ENCODE data around the gene TMTC2. TPM values are rescaled to one million over a fixed set of nuclear protein-coding genes. Genes with fewer than 3 reads are reported as not detected.

Gene TMTC2
- total and polyA plus RNA-seq, 10 of the 15 experiments (the other 5 are each of a cell fraction or from before 2014, with no cell fraction given): 0.14 to 9.7 (median 1.2) TPM

- in situ Hi-C loops (cut with MboI): no loop called here
- TF ChIP-seq, protein P1, sequence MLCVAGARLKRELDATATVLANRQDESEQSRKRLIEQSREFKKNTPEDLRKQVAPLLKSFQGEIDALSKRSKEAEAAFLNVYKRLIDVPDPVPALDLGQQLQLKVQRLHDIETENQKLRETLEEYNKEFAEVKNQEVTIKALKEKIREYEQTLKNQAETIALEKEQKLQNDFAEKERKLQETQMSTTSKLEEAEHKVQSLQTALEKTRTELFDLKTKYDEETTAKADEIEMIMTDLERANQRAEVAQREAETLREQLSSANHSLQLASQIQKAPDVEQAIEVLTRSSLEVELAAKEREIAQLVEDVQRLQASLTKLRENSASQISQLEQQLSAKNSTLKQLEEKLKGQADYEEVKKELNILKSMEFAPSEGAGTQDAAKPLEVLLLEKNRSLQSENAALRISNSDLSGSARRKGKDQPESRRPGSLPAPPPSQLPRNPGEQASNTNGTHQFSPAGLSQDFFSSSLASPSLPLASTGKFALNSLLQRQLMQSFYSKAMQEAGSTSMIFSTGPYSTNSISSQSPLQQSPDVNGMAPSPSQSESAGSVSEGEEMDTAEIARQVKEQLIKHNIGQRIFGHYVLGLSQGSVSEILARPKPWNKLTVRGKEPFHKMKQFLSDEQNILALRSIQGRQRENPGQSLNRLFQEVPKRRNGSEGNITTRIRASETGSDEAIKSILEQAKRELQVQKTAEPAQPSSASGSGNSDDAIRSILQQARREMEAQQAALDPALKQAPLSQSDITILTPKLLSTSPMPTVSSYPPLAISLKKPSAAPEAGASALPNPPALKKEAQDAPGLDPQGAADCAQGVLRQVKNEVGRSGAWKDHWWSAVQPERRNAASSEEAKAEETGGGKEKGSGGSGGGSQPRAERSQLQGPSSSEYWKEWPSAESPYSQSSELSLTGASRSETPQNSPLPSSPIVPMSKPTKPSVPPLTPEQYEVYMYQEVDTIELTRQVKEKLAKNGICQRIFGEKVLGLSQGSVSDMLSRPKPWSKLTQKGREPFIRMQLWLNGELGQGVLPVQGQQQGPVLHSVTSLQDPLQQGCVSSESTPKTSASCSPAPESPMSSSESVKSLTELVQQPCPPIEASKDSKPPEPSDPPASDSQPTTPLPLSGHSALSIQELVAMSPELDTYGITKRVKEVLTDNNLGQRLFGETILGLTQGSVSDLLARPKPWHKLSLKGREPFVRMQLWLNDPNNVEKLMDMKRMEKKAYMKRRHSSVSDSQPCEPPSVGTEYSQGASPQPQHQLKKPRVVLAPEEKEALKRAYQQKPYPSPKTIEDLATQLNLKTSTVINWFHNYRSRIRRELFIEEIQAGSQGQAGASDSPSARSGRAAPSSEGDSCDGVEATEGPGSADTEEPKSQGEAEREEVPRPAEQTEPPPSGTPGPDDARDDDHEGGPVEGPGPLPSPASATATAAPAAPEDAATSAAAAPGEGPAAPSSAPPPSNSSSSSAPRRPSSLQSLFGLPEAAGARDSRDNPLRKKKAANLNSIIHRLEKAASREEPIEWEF (IDR thresholded peaks at IDR 0.05; ENCODE audit: insufficient replicate concordance, low read depth, low read length): no peak
- TF ChIP-seq NFYA (IDR thresholded peaks at IDR 0.05; ENCODE audit: borderline replicate concordance, low read depth, low read length) (no peak), EZH2 (IDR thresholded peaks at IDR 0.05; ENCODE audit: borderline replicate concordance, control insufficient read depth, low read depth, low read length) (no peak), CHD1 (IDR thresholded peaks at IDR 0.05; ENCODE audit: low read depth, low read length) (no peak), POLR2AphosphoS2 (IDR thresholded peaks at IDR 0.05; ENCODE audit: low read depth, low read length) (no peak), SIX5 (IDR thresholded peaks at IDR 0.05; ENCODE audit: low read depth, low read length, severe bottlenecking) (no peak)
- TF ChIP-seq, protein P2, sequence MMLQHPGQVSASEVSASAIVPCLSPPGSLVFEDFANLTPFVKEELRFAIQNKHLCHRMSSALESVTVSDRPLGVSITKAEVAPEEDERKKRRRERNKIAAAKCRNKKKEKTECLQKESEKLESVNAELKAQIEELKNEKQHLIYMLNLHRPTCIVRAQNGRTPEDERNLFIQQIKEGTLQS (IDR thresholded peaks at IDR 0.05; ENCODE audit: borderline replicate concordance, extremely low read depth, low read depth, low read length): no peak
- TF ChIP-seq, protein P3, sequence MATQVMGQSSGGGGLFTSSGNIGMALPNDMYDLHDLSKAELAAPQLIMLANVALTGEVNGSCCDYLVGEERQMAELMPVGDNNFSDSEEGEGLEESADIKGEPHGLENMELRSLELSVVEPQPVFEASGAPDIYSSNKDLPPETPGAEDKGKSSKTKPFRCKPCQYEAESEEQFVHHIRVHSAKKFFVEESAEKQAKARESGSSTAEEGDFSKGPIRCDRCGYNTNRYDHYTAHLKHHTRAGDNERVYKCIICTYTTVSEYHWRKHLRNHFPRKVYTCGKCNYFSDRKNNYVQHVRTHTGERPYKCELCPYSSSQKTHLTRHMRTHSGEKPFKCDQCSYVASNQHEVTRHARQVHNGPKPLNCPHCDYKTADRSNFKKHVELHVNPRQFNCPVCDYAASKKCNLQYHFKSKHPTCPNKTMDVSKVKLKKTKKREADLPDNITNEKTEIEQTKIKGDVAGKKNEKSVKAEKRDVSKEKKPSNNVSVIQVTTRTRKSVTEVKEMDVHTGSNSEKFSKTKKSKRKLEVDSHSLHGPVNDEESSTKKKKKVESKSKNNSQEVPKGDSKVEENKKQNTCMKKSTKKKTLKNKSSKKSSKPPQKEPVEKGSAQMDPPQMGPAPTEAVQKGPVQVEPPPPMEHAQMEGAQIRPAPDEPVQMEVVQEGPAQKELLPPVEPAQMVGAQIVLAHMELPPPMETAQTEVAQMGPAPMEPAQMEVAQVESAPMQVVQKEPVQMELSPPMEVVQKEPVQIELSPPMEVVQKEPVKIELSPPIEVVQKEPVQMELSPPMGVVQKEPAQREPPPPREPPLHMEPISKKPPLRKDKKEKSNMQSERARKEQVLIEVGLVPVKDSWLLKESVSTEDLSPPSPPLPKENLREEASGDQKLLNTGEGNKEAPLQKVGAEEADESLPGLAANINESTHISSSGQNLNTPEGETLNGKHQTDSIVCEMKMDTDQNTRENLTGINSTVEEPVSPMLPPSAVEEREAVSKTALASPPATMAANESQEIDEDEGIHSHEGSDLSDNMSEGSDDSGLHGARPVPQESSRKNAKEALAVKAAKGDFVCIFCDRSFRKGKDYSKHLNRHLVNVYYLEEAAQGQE (IDR thresholded peaks at IDR 0.05; ENCODE audit: low read depth, low read length): no peak
- TF ChIP-seq, protein P4, sequence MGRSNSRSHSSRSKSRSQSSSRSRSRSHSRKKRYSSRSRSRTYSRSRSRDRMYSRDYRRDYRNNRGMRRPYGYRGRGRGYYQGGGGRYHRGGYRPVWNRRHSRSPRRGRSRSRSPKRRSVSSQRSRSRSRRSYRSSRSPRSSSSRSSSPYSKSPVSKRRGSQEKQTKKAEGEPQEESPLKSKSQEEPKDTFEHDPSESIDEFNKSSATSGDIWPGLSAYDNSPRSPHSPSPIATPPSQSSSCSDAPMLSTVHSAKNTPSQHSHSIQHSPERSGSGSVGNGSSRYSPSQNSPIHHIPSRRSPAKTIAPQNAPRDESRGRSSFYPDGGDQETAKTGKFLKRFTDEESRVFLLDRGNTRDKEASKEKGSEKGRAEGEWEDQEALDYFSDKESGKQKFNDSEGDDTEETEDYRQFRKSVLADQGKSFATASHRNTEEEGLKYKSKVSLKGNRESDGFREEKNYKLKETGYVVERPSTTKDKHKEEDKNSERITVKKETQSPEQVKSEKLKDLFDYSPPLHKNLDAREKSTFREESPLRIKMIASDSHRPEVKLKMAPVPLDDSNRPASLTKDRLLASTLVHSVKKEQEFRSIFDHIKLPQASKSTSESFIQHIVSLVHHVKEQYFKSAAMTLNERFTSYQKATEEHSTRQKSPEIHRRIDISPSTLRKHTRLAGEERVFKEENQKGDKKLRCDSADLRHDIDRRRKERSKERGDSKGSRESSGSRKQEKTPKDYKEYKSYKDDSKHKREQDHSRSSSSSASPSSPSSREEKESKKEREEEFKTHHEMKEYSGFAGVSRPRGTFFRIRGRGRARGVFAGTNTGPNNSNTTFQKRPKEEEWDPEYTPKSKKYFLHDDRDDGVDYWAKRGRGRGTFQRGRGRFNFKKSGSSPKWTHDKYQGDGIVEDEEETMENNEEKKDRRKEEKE (IDR thresholded peaks at IDR 0.05): no peak
- RAD21 ChIA-PET (ENCODE audit: unreplicated experiment): no interaction called here
Measured at GRCh38 chr12:82801951-82802610, 115.4 kb downstream of the TMTC2 start.

More at GRCh38 chr12:82801951-82802610, 115.4 kb downstream of the TMTC2 start:
- 89% methylated on average over 21 of the region's 27 CpGs for WGBS (ENCODE audit: insufficient coverage, insufficient replicate concordance, low lambda C conversion rate, missing lambda C conversion rate)
- Histone ChIP-seq H4K20me1 (ENCODE audit: control insufficient read depth, insufficient read depth) (no peaks in the 10 kb centered on the region), H3K36me3 (ENCODE audit: control insufficient read depth in 2 of 2, insufficient read depth in 2 of 2, low read length in 1 of 2) (no peaks in the 10 kb centered on the region), H3K4me3 (no peak overlapping the region), H3K4me1 (ENCODE audit: control insufficient read depth, insufficient read depth, low read length) (no peaks in the 10 kb centered on the region), H3K9ac (ENCODE audit: control insufficient read depth, insufficient read depth, low read length) (no peak overlapping the region), H2AFZ (ENCODE audit: control insufficient read depth, low read depth, low read length) (no peak overlapping the region), H3K27me3 (replicated peaks in 1 of 2; ENCODE audit: control insufficient read depth in 2 of 2, insufficient read depth in 2 of 2, low read length in 1 of 2) (no peaks in the 10 kb centered on the region), H3K27ac (ENCODE audit: control insufficient read depth, insufficient read depth) (no peak overlapping the region), H3K9me3 (replicated peaks; ENCODE audit: control insufficient read depth, insufficient read depth, low read length) (no peaks in the 10 kb centered on the region; the same call in 2 of the 3 replicates), H3K4me2 (ENCODE audit: control insufficient read depth, insufficient read depth) (no peak overlapping the region), H3K79me2 (ENCODE audit: control insufficient read depth, insufficient read depth, low read length) (no peaks in the 10 kb centered on the region)
- CTCF ChIA-PET: interaction anchor here (1.6 kb wide), 1 partner anchor 116 kb away, joined by 3 read pairs; no protein-coding TSS in a partner anchor
- SMC1A ChIA-PET (ENCODE audit: uncharacterized antibody, unreplicated experiment): interaction anchor here (1.2 kb wide), 1 partner anchor 24 kb away, joined by 3 read pairs; no protein-coding TSS in a partner anchor
- FAIRE-seq: no peak
- ATAC-seq: no peak
- no TSS peak for BruUV-seq (replicated peaks)
- POLR2A ChIA-PET: no interaction called here
- intact Hi-C loops (cut with micrococcal nuclease; ENCODE audit: unreplicated experiment): no loop called here
- no peak for DNase-seq (ENCODE audit: low read depth, low spot score)

All from GM12878 (cell line).